H9 (cell line): ENCODE data around the gene SLF1. TPM values are rescaled to one million over a fixed set of nuclear protein-coding genes. Genes with fewer than 3 reads are reported as not detected.

ENCODE experiments used
- DNase-seq: peaks from one replicate; pipeline ENCODE4 v3.0.0-alpha.2; 2017
- H2AFZ ChIP-seq: one replicate; pipeline ENCODE4 v1.6.1; 2013; ENCODE audit warnings: mild to moderate bottlenecking, low read length, control low read depth, moderate library complexity
- H2AK5ac ChIP-seq: 2 replicates; pipeline ENCODE4 v1.6.1; 2013; ENCODE audit warnings: low read length, control low read depth, mixed read lengths; ENCODE audit not compliant: insufficient read length
- H2BK120ac ChIP-seq: one replicate; pipeline ENCODE4 v1.6.1; 2013; ENCODE audit warnings: low read depth, mild to moderate bottlenecking, low read length, control low read depth, inconsistent platforms; ENCODE audit not compliant: poor library complexity, severe bottlenecking
- H2BK12ac ChIP-seq: 2 replicates; pipeline ENCODE4 v1.6.1; 2013; ENCODE audit warnings: low read length, control low read depth, mixed read lengths, low read depth; ENCODE audit not compliant: insufficient read length
- H2BK15ac ChIP-seq: 2 replicates; pipeline ENCODE4 v1.6.1; 2013; ENCODE audit warnings: low read depth, low read length, control low read depth
- H2BK20ac ChIP-seq: one replicate; pipeline ENCODE4 v1.6.1; 2013; ENCODE audit warnings: low read depth, mild to moderate bottlenecking, low read length, control low read depth, inconsistent platforms; ENCODE audit not compliant: poor library complexity, severe bottlenecking
- H2BK5ac ChIP-seq: 2 replicates; pipeline ENCODE4 v1.6.1; 2013; ENCODE audit warnings: low read length, control low read depth, mixed read lengths; ENCODE audit not compliant: insufficient read length
- H3K14ac ChIP-seq: 2 replicates; pipeline ENCODE4 v1.6.1; 2013; ENCODE audit warnings: low read length, control low read depth; ENCODE audit not compliant: insufficient read depth
- H3K18ac ChIP-seq: 2 replicates; pipeline ENCODE4 v1.6.1; 2013; ENCODE audit warnings: low read depth, mild to moderate bottlenecking, mixed read lengths, low read length, control low read depth; ENCODE audit not compliant: insufficient read length
- H3K23ac ChIP-seq: 2 replicates; pipeline ENCODE4 v1.6.1; 2013; ENCODE audit warnings: low read length, control low read depth, mixed read lengths, low read depth; ENCODE audit not compliant: insufficient read length
- H3K23me2 ChIP-seq: 2 replicates; pipeline ENCODE4 v1.6.1; 2013; ENCODE audit warnings: low read depth, mild to moderate bottlenecking, mixed read lengths, low read length, control low read depth; ENCODE audit not compliant: insufficient read length, poor library complexity, severe bottlenecking
- H3K27ac ChIP-seq: 2 replicates; pipeline ENCODE4 v1.5.1; 2013; ENCODE audit warnings: low read length, control low read depth, mixed read lengths, low read depth; ENCODE audit not compliant: insufficient read length
- H3K27me3 ChIP-seq: 2 replicates; pipeline ENCODE4 v1.6.1; 2013; ENCODE audit warnings: low read length, control low read depth, inconsistent platforms; ENCODE audit not compliant: insufficient read depth
- H3K4ac ChIP-seq: 2 replicates; pipeline ENCODE4 v1.6.1; 2013; ENCODE audit warnings: low read depth, mild to moderate bottlenecking, control low read depth, inconsistent platforms, low read length, moderate library complexity
- H3K4me1 ChIP-seq: 2 replicates; pipeline ENCODE4 v1.6.1; 2013; ENCODE audit warnings: low read length, control low read depth, inconsistent platforms; ENCODE audit not compliant: insufficient read depth
- H3K4me2 ChIP-seq: 2 replicates; pipeline ENCODE4 v1.6.1; 2013; ENCODE audit warnings: low read length, control low read depth, mixed read lengths; ENCODE audit not compliant: insufficient read length, insufficient read depth
- H3K56ac ChIP-seq: 2 replicates; pipeline ENCODE4 v1.6.1; 2013; ENCODE audit warnings: low read depth, mild to moderate bottlenecking, mixed read lengths, low read length, control low read depth; ENCODE audit not compliant: insufficient read length
- H3K79me1 ChIP-seq: 2 replicates; pipeline ENCODE4 v1.6.1; 2013; ENCODE audit warnings: low read depth, mild to moderate bottlenecking, moderate library complexity, low read length, control low read depth, inconsistent platforms; ENCODE audit not compliant: insufficient read depth, poor library complexity, severe bottlenecking
- H3K79me2 ChIP-seq: 2 replicates; pipeline ENCODE4 v1.6.1; 2013; ENCODE audit warnings: low read length, control low read depth, inconsistent platforms; ENCODE audit not compliant: insufficient read depth
- H3K9ac ChIP-seq: 2 replicates; pipeline ENCODE4 v1.6.1; 2013; ENCODE audit warnings: low read length, control low read depth, mixed read lengths; ENCODE audit not compliant: insufficient read length; ENCODE audit errors: extremely low read depth
- H3K9me3 ChIP-seq: one replicate; pipeline ENCODE4 v1.6.1; 2013; ENCODE audit warnings: low read depth, low read length, inconsistent platforms; ENCODE audit not compliant: control insufficient read depth
- H3T11ph ChIP-seq: one replicate; pipeline ENCODE4 v1.6.1; 2013; ENCODE audit warnings: mild to moderate bottlenecking, low read length, control low read depth, inconsistent platforms
- H4K20me1 ChIP-seq: one replicate; pipeline ENCODE4 v1.6.1; 2013; ENCODE audit not compliant: control insufficient read depth, insufficient read length, insufficient read depth
- H4K5ac ChIP-seq: 2 replicates; pipeline ENCODE4 v1.6.1; 2013; ENCODE audit warnings: low read depth, mild to moderate bottlenecking, mixed read lengths, low read length, control low read depth; ENCODE audit not compliant: insufficient read length
- H4K8ac ChIP-seq: replicated peaks from 2 replicates; pipeline ENCODE4 v1.6.1; 2013; ENCODE audit warnings: low read length, control low read depth, mixed read lengths, low read depth; ENCODE audit not compliant: insufficient read length
- H4K91ac ChIP-seq: 2 replicates; pipeline ENCODE4 v1.6.1; 2013; ENCODE audit warnings: low read depth, mild to moderate bottlenecking, moderate library complexity, mixed read lengths, low read length, control low read depth; ENCODE audit not compliant: insufficient read length
- H3K27ac Mint-ChIP-seq, 3 experiments: 2 replicates in 2 of 3; 3 replicates in 1 of 3; pipeline ENCODE4 v1.8.0; 2020 to 2021; ENCODE audit warnings: mixed read lengths in 3 of 3, mild to moderate bottlenecking in 1 of 3, moderate library complexity in 1 of 3
- H3K27me3 Mint-ChIP-seq: 2 replicates; pipeline ENCODE4 v1.8.0; 2021; ENCODE audit warnings: low read depth, mild to moderate bottlenecking, moderate library complexity, mixed read lengths
- H3K36me3 Mint-ChIP-seq, 3 experiments: 2 replicates in 2 of 3; 3 replicates in 1 of 3; pipeline ENCODE4 v1.8.0; 2020 to 2021; ENCODE audit warnings: low read depth in 3 of 3, mixed read lengths in 3 of 3; ENCODE audit not compliant: insufficient read depth in 1 of 3
- H3K4me1 Mint-ChIP-seq, 2 experiments: 2 replicates each; pipeline ENCODE4 v1.8.0; 2020; ENCODE audit warnings: mixed read lengths in 2 of 2
- H3K4me3 Mint-ChIP-seq, 2 experiments: 2 replicates in 1 of 2; 3 replicates in 1 of 2; pipeline ENCODE4 v1.8.0; 2020 to 2021; ENCODE audit warnings: mild to moderate bottlenecking in 2 of 2, mixed read lengths in 2 of 2, moderate library complexity in 1 of 2
- H3K9me3 Mint-ChIP-seq, 2 experiments: 2 replicates in 1 of 2; 3 replicates in 1 of 2; pipeline ENCODE4 v1.8.0; 2020; ENCODE audit warnings: mild to moderate bottlenecking in 2 of 2, mixed read lengths in 2 of 2, moderate library complexity in 1 of 2
- WGBS: extraction: QIAGEN DNeasy Blood & Tissue Kit; methylation state at CpG from one replicate; pipeline ENCODE4 v1.1.7; 2013; ENCODE audit warnings: missing lambda C conversion rate, low lambda C conversion rate, mixed read lengths; ENCODE audit not compliant: insufficient read length; ENCODE audit errors: extremely low coverage; 5-methylcytosine and 5-hydroxymethylcytosine counted together
- total RNA-seq: library from RNA; stranded (reverse); gene quantifications from 2 replicates; pipeline ENCODE4 v1.2.1, GENCODE V29; 2021
- TF ChIP-seq, protein P1 (sequence below): fragments of 200-600 bp; sonication (generic); conservative IDR thresholded peaks from 3 replicates; pipeline ENCODE4 v1.8.0; 2021; ENCODE audit warnings: antibody characterized with exemption, mild to moderate bottlenecking

SLF1 gene
- total RNA-seq, 1 experiment from 2014 or later: 12.5 TPM

DNA sequence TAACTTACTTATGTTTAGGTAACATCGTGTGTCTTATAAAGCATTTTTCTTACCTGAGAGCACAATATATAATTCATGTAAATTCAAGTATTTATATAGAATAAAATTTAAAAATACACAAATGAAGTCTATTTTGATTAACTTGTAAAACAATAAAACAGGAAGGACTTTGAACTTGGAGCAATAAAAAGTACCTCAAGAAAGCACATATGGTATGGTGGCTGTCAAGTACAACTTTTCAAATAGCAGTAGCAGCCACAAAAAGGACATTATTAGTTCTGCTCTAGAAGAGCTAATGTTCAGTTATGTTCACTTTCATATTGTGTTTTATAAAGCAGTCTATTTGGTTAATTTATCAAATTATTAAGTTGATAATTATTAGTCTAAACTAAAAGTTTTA, 31.4 kb downstream of the SLF1 start:
- no CpG with 5 or more reads among the region's 1 CpG for WGBS
- Histone ChIP-seq H4K91ac (no peak overlapping the region), H3K27ac (no peak overlapping the region), H3K4me2 (no peak overlapping the region), H2AFZ (no peak overlapping the region), H2AK5ac (no peak overlapping the region), H3K23ac (no peak overlapping the region), H3K4ac (no peak overlapping the region), H2BK15ac (no peak overlapping the region), H3K14ac (no peak overlapping the region), H3K9ac (no peak overlapping the region), H3K56ac (no peak overlapping the region), H3K23me2 (no peaks in the 10 kb centered on the region), H3K18ac (no peak overlapping the region), H2BK20ac (no peak overlapping the region), H3K4me1 (no peaks in the 10 kb centered on the region), H3K9me3 (no peaks in the 10 kb centered on the region), H4K8ac (no peak overlapping the region), H3K79me2 (no peaks in the 10 kb centered on the region), H3K79me1 (no peaks in the 10 kb centered on the region), H2BK12ac (no peak overlapping the region), H3T11ph (no peak overlapping the region), H4K5ac (no peak overlapping the region), H2BK5ac (no peak overlapping the region), H3K27me3 (no peaks in the 10 kb centered on the region), H4K20me1 (no peaks in the 10 kb centered on the region), H2BK120ac (no peak overlapping the region)
- no peak for DNase-seq
- Mint-ChIP-seq H3K9me3 (peaks cover 6 to 9% of the 10 kb centered on the region in 2 experiments; a peak in 4 of 5 replicates), H3K27me3 (no peaks in the 10 kb centered on the region), H3K4me1 (no peaks in the 10 kb centered on the region), H3K4me3 (no peak overlapping the region), H3K27ac (no peak overlapping the region), H3K36me3 (peaks cover 25 to 31% (median 28%) of the 10 kb centered on the region in 3 experiments)
- TF ChIP-seq, protein P1, sequence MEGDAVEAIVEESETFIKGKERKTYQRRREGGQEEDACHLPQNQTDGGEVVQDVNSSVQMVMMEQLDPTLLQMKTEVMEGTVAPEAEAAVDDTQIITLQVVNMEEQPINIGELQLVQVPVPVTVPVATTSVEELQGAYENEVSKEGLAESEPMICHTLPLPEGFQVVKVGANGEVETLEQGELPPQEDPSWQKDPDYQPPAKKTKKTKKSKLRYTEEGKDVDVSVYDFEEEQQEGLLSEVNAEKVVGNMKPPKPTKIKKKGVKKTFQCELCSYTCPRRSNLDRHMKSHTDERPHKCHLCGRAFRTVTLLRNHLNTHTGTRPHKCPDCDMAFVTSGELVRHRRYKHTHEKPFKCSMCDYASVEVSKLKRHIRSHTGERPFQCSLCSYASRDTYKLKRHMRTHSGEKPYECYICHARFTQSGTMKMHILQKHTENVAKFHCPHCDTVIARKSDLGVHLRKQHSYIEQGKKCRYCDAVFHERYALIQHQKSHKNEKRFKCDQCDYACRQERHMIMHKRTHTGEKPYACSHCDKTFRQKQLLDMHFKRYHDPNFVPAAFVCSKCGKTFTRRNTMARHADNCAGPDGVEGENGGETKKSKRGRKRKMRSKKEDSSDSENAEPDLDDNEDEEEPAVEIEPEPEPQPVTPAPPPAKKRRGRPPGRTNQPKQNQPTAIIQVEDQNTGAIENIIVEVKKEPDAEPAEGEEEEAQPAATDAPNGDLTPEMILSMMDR: no peak
